ENCODE results near the gene NAALADL2.
A peak's percentile ranks its signal among the peaks of the same experiment; 100 is the strongest.

The NAALADL2 gene

GRCh38 chr3:175704366-175705055 lies 845.4 kb downstream of the NAALADL2 start:
- H3K4me2 ChIP-seq = no peak overlapping the region; the same call in 1 of the 2 replicates
- H3K4me1 ChIP-seq (ENCODE audit: low read depth, poor library complexity, severe bottlenecking) = peaks cover 2% of the 10 kb centered on the region
- no peaks in the 10 kb centered on the region for H3K36me3 ChIP-seq (ENCODE audit: insufficient read depth)
- TF ChIP-seq CTCF (conservative IDR thresholded peaks at IDR 0.05; ENCODE audit: low read depth, low read length) = no peak
- no peak overlapping the region for H3K27ac ChIP-seq
- H4K20me1 ChIP-seq (ENCODE audit: insufficient read depth) = no peaks in the 10 kb centered on the region
- no peaks in the 10 kb centered on the region for H3K27me3 ChIP-seq (ENCODE audit: insufficient read depth, low read depth)
- H3K4me3 ChIP-seq (IDR thresholded peaks at IDR 0.05; ENCODE audit: insufficient read depth, low read depth, low read length) = no peak overlapping the region
- H3K9ac ChIP-seq = no peak overlapping the region
- no peaks in the 10 kb centered on the region for H3K79me2 ChIP-seq (ENCODE audit: insufficient read depth, low read depth)
- peak overlapping the region; percentile 43; the same call in 1 of the 2 replicates for H2AFZ ChIP-seq (ENCODE audit: low read depth)

GRCh38 chr3:175713268-175713667 lies 854.1 kb downstream of the NAALADL2 start:
- no peak overlapping the region for H3K27ac ChIP-seq
- H3K27me3 ChIP-seq (ENCODE audit: insufficient read depth, low read depth) = no peaks in the 10 kb centered on the region
- H3K79me2 ChIP-seq (ENCODE audit: insufficient read depth, low read depth) = no peaks in the 10 kb centered on the region
- H3K4me2 ChIP-seq = no peak overlapping the region
- H3K36me3 ChIP-seq (ENCODE audit: insufficient read depth) = no peaks in the 10 kb centered on the region
- H3K9ac ChIP-seq = no peak overlapping the region
- no peaks in the 10 kb centered on the region for H4K20me1 ChIP-seq (ENCODE audit: insufficient read depth)
- no peak overlapping the region for H2AFZ ChIP-seq (ENCODE audit: low read depth)
- H3K4me1 ChIP-seq (ENCODE audit: low read depth, poor library complexity, severe bottlenecking) = no peaks in the 10 kb centered on the region
- no peak for TF ChIP-seq CTCF (conservative IDR thresholded peaks at IDR 0.05; ENCODE audit: low read depth, low read length)
- no peak overlapping the region for H3K4me3 ChIP-seq (IDR thresholded peaks at IDR 0.05; ENCODE audit: insufficient read depth, low read depth, low read length)

GRCh38 chr3:175716446-175716845 lies 857.3 kb downstream of the NAALADL2 start:
- H3K4me3 ChIP-seq (IDR thresholded peaks at IDR 0.05; ENCODE audit: insufficient read depth, low read depth, low read length) = no peak overlapping the region
- H2AFZ ChIP-seq (ENCODE audit: low read depth) = no peak overlapping the region
- no peaks in the 10 kb centered on the region for H3K79me2 ChIP-seq (ENCODE audit: insufficient read depth, low read depth)
- no peak for TF ChIP-seq CTCF (conservative IDR thresholded peaks at IDR 0.05; ENCODE audit: low read depth, low read length)
- H3K36me3 ChIP-seq (ENCODE audit: insufficient read depth) = no peaks in the 10 kb centered on the region
- H3K4me1 ChIP-seq (ENCODE audit: low read depth, poor library complexity, severe bottlenecking) = no peaks in the 10 kb centered on the region
- H3K9ac ChIP-seq = no peak overlapping the region
- no peak overlapping the region for H3K4me2 ChIP-seq
- no peaks in the 10 kb centered on the region for H4K20me1 ChIP-seq (ENCODE audit: insufficient read depth)
- no peaks in the 10 kb centered on the region for H3K27me3 ChIP-seq (ENCODE audit: insufficient read depth, low read depth)
- no peak overlapping the region for H3K27ac ChIP-seq

- H3K4me1 ChIP-seq (ENCODE audit: low read depth, poor library complexity, severe bottlenecking) = peaks cover 13% of the 10 kb centered on the region
- no peak overlapping the region for H2AFZ ChIP-seq (ENCODE audit: low read depth)
- no peak overlapping the region for H3K4me2 ChIP-seq
- no peak for TF ChIP-seq CTCF (conservative IDR thresholded peaks at IDR 0.05; ENCODE audit: low read depth, low read length)
- no peaks in the 10 kb centered on the region for H3K79me2 ChIP-seq (ENCODE audit: insufficient read depth, low read depth)
- H3K36me3 ChIP-seq (ENCODE audit: insufficient read depth) = no peaks in the 10 kb centered on the region
- no peaks in the 10 kb centered on the region for H3K27me3 ChIP-seq (ENCODE audit: insufficient read depth, low read depth)
- H4K20me1 ChIP-seq (ENCODE audit: insufficient read depth) = no peaks in the 10 kb centered on the region
- no peak overlapping the region for H3K27ac ChIP-seq
- H3K4me3 ChIP-seq (IDR thresholded peaks at IDR 0.05; ENCODE audit: insufficient read depth, low read depth, low read length) = no peak overlapping the region
- H3K9ac ChIP-seq = no peak overlapping the region
Measured at GRCh38 chr3:175726228-175726627, 867.1 kb downstream of the NAALADL2 start.
